ENCODE results near the gene TPPP.

The TPPP gene

DNA sequence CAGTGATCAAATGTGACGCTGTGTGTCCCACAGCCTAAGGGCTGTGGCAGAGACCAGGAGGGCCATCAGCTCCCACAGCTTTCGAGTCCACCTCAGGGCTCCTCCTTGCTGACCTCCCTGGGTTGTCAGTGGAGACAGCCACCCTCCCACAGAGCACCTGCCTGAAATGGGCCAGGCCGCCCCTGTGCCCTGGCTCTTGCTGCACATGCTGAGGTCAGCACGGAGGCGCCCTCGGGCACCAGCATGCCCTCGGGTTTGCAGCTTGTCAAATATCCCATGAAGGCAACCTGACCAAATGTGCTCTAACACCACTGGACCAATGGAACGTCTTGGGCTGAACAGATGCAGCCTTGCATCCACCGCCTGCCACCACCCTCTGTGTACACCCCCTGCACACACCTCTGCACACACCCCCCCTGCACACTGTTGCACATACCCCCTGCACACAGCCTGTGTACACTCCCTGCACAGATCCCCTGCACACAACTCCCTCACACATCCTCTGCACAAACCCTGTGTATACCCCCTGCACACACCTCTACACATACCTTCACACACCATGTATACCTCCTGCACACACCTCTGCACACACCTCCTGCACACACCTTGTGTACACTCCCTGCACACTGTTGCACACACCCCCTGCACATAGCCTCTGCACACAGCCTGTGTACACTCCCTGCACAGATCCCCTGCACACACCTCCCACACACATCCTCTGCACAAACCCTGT is 83.0 kb downstream of the TPPP start:
- Histone ChIP-seq H3K27ac (no peak overlapping the region), H3K4me2 (no peak overlapping the region), H4K20me1 (peaks cover 9% of the 10 kb centered on the region; the same call in 1 of the 2 replicates), H3K4me3 (no peak overlapping the region), H3K4me1 (peaks cover 58% of the 10 kb centered on the region), H3K36me3 (peaks cover 7% of the 10 kb centered on the region; the same call in 1 of the 2 replicates), H3K9me3 (peaks cover 6% of the 10 kb centered on the region; the same call in 1 of the 2 replicates), H3K9ac (no peak overlapping the region), H3K27me3 (no peaks in the 10 kb centered on the region)
- TF ChIP-seq Cebpa-rat (IDR thresholded peaks at IDR 0.05) = no peak
